Peyer's patch (tissue), 4 donors: ENCODE data around the gene HCAR3.
"Not testable (repeated sequence)": the region's sequence is repeated elsewhere in the genome, so short reads cannot be mapped to it uniquely, and the experiment has no call there.

Source experiments
- CTCF ChIP-seq, 6 experiments: fragments of 450-650 bp in 4 of 6; fragments of 200-600 bp in 2 of 6; sonication (generic) in 1 of 6; IDR thresholded peaks; one replicate each; pipeline ENCODE4 v1.5.1; 2017 to 2019; ENCODE audit warnings: antibody characterized with exemption in 6 of 6, mild to moderate bottlenecking in 3 of 6, moderate library complexity in 1 of 6
- POLR2A ChIP-seq, 2 donors: fragments of 450-650 bp; IDR thresholded peaks; one replicate each; pipeline ENCODE4 v1.5.1; 2017; ENCODE audit warnings: antibody characterized with exemption in 2 of 2, mild to moderate bottlenecking in 2 of 2, moderate library complexity in 2 of 2

- TF ChIP-seq CTCF, POLR2A (IDR thresholded peaks at IDR 0.05): not testable (repeated sequence)
Observed at GRCh38 chr12:122709287-122709686, 7.3 kb downstream of the HCAR3 start.
